SK-N-SH (cell line): ENCODE results near the gene WDR88. TPM values are rescaled to one million over a fixed set of nuclear protein-coding genes. Genes with fewer than 3 reads are reported as not detected.
A peak's percentile ranks its signal among the peaks of the same experiment; 100 is the strongest.

Experiments used
- CTCF ChIA-PET: fragments of 300-600, 350-600 bp; formaldehyde crosslinking; extraction: SDS; loops from one replicate; lab custom pipeline; 2021; lab: Yijun Ruan, JAX
- POLR2A ChIA-PET: fragments of 350-600 bp; sonication (Branson Sonifier 250); formaldehyde crosslinking; extraction: SDS; loops from one replicate; lab custom pipeline; 2020; ENCODE audit warnings: antibody characterized with exemption, inconsistent platforms; lab: Yijun Ruan, JAX
- DNase-seq: peaks from one replicate; pipeline ENCODE4 v3.0.0; 2012
- H2AFZ ChIP-seq: fragments of 200-600 bp; sonication (generic); 2 replicates; pipeline ENCODE4 v1.8.1; 2016; ENCODE audit warnings: antibody characterized with exemption, mild to moderate bottlenecking, low read depth
- H3F3A ChIP-seq: fragments of 200-600 bp; sonication (generic); replicated peaks from 2 replicates; pipeline ENCODE3; 2016; ENCODE audit warnings: antibody characterized with exemption, mild to moderate bottlenecking; ENCODE audit not compliant: insufficient read depth
- H3K27ac ChIP-seq, 2 experiments: fragments of 200-500 bp in 1 of 2; fragments of 200-600 bp in 1 of 2; sonication (Bioruptor generic) in 1 of 2; sonication (generic), shearing (Covaris generic) in 1 of 2; 2 replicates each; pipeline versions ENCODE4 v1.5.1 to v1.6.1; 2014 to 2016; ENCODE audit warnings: low read depth in 2 of 2, inconsistent platforms in 1 of 2, low read length in 1 of 2, mild to moderate bottlenecking in 1 of 2, mixed read lengths in 1 of 2
- H3K27me3 ChIP-seq: fragments of 200-600 bp; sonication (generic), shearing (Covaris generic); 2 replicates; pipeline ENCODE4 v1.6.1; 2016; ENCODE audit warnings: mixed run types; ENCODE audit not compliant: insufficient read depth
- H3K36me3 ChIP-seq, 2 experiments: fragments of 200-500 bp in 1 of 2; fragments of 200-600 bp in 1 of 2; sonication (Bioruptor generic) in 1 of 2; sonication (generic) in 1 of 2; replicated peaks in 1 of 2; 2 replicates each; pipeline versions ENCODE3 to v1.5.1; 2014 to 2016; ENCODE audit warnings: low read length in 1 of 2, mild to moderate bottlenecking in 1 of 2; ENCODE audit not compliant: insufficient read depth in 2 of 2, control insufficient read depth in 1 of 2
- H3K4me1 ChIP-seq, 2 experiments: fragments of 200-500 bp in 1 of 2; fragments of 200-600 bp in 1 of 2; sonication (Bioruptor generic) in 1 of 2; sonication (generic), shearing (Covaris generic) in 1 of 2; 2 replicates each; pipeline versions ENCODE4 v1.5.1 to v1.6.1; 2014 to 2016; ENCODE audit warnings: low read depth in 1 of 2, low read length in 1 of 2, mixed run types in 1 of 2; ENCODE audit not compliant: insufficient read depth in 2 of 2, control insufficient read depth in 1 of 2
- H3K4me2 ChIP-seq: fragments of 200-600 bp; sonication (generic), shearing (Covaris generic); 2 replicates; pipeline ENCODE4 v1.6.1; 2017; ENCODE audit warnings: mixed run types
- H3K4me3 ChIP-seq, 2 experiments: fragments of 200-500 bp in 1 of 2; fragments of 200-600 bp in 1 of 2; sonication (Bioruptor generic) in 1 of 2; sonication (generic), shearing (Covaris generic) in 1 of 2; 2 replicates each; pipeline versions ENCODE4 v1.5.1 to v1.8.1; 2014 to 2016; ENCODE audit warnings: low read depth in 2 of 2, inconsistent platforms in 1 of 2, low read length in 1 of 2, mild to moderate bottlenecking in 1 of 2, mixed read lengths in 1 of 2, moderate library complexity in 1 of 2
- H3K79me2 ChIP-seq: fragments of 200-600 bp; sonication (generic); 2 replicates; pipeline ENCODE4 v1.8.1; 2017; ENCODE audit warnings: mild to moderate bottlenecking; ENCODE audit not compliant: insufficient read depth
- H3K9ac ChIP-seq: fragments of 200-600 bp; sonication (generic); 2 replicates; pipeline ENCODE4 v1.6.1; 2017; ENCODE audit warnings: mixed run types
- H3K9me2 ChIP-seq: fragments of 200-600 bp; sonication (generic); 2 replicates; pipeline ENCODE4 v1.6.1; 2017; ENCODE audit warnings: mixed run types
- H3K9me3 ChIP-seq: fragments of 200-600 bp; sonication (generic); 2 replicates; pipeline ENCODE4 v1.6.1; 2017; ENCODE audit warnings: mixed run types, mild to moderate bottlenecking, moderate library complexity
- H4K20me1 ChIP-seq: fragments of 200-600 bp; sonication (generic); 2 replicates; pipeline ENCODE4 v1.6.1; 2017; ENCODE audit warnings: mild to moderate bottlenecking, mixed run types; ENCODE audit not compliant: insufficient read depth
- ELF1 ChIP-seq: IDR thresholded peaks from 2 replicates; pipeline ENCODE4 v1.4.0; 2012
- EZH2phosphoT487 ChIP-seq: fragments of 200-600 bp; sonication (generic); IDR thresholded peaks from 2 replicates; pipeline ENCODE4 v1.6.1; 2017; ENCODE audit warnings: low read depth, mixed run types, mild to moderate bottlenecking, antibody characterized with exemption, moderate library complexity, borderline replicate concordance
- FOXJ3 ChIP-seq: sonication (generic); formaldehyde crosslinking; IDR thresholded peaks from 2 replicates; pipeline ENCODE4 v1.5.1; 2020; ENCODE audit warnings: mild to moderate bottlenecking, missing genetic modification reagents
- JUND ChIP-seq: IDR thresholded peaks from 2 replicates; pipeline ENCODE4 v1.4.0; 2012
- MXI1 ChIP-seq: IDR thresholded peaks from 2 replicates; pipeline ENCODE4 v1.6.1; 2012; ENCODE audit warnings: mild to moderate bottlenecking, low read depth, low read length, improper control_type of control experiment
- NFIC ChIP-seq: IDR thresholded peaks from 2 replicates; pipeline ENCODE4 v1.4.0; 2012; ENCODE audit warnings: borderline replicate concordance
- NRF1 ChIP-seq: IDR thresholded peaks from 2 replicates; pipeline ENCODE4 v1.6.1; 2012; ENCODE audit warnings: low read depth, mild to moderate bottlenecking, low read length
- RCOR1 ChIP-seq: fragments of 150-350 bp; IDR thresholded peaks from 2 replicates; pipeline ENCODE4 v1.6.1; 2017; ENCODE audit warnings: antibody characterized with exemption, low read length
- RFX5 ChIP-seq: IDR thresholded peaks from 2 replicates; pipeline ENCODE4 v1.6.1; 2012; ENCODE audit warnings: mild to moderate bottlenecking, improper control_type of control experiment, low read length
- SIN3A ChIP-seq: IDR thresholded peaks from 2 replicates; pipeline ENCODE4 v1.6.1; 2012; ENCODE audit warnings: low read depth, mild to moderate bottlenecking, low read length, moderate library complexity, borderline replicate concordance
- SMC3 ChIP-seq: IDR thresholded peaks from 2 replicates; pipeline ENCODE4 v1.6.1; 2012; ENCODE audit warnings: low read depth, low read length, improper control_type of control experiment
- TAF1 ChIP-seq: IDR thresholded peaks from 2 replicates; pipeline ENCODE4 v1.6.1; 2012; ENCODE audit warnings: low read depth, mild to moderate bottlenecking, low read length, moderate library complexity, borderline replicate concordance
- TCF12 ChIP-seq: IDR thresholded peaks from 2 replicates; pipeline ENCODE4 v1.4.0; 2012
- TEAD4 ChIP-seq: IDR thresholded peaks from 2 replicates; pipeline ENCODE4 v1.4.0; 2012; ENCODE audit warnings: mild to moderate bottlenecking, borderline replicate concordance; ENCODE audit not compliant: insufficient read depth
- USF2 ChIP-seq: fragments of 150-350 bp; IDR thresholded peaks from 2 replicates; pipeline ENCODE4 v1.6.1; 2017; ENCODE audit warnings: antibody characterized with exemption, low read length, low read depth, borderline replicate concordance
- ZBTB33 ChIP-seq: IDR thresholded peaks from 2 replicates; pipeline ENCODE4 v1.4.0; 2012; ENCODE audit warnings: low read depth, borderline replicate concordance
- WGBS: methylation state at CpG from one replicate; pipeline ENCODE4 v1.1.6; 2017; ENCODE audit warnings: low lambda C conversion rate; 5-methylcytosine and 5-hydroxymethylcytosine counted together
- polyA plus RNA-seq, 3 experiments: library from polyadenylated mRNA; depleted of rRNA; stranded (reverse); fragments of >200 nt; gene quantifications; 2 replicates each; pipeline ENCODE4 v1.2.3, GENCODE V29; 2012
- TF ChIP-seq, protein P1 (sequence below): fragments of 200-600 bp; sonication (generic); IDR thresholded peaks from 2 replicates; pipeline ENCODE4 v1.6.1; 2017; ENCODE audit warnings: antibody characterized with exemption, mild to moderate bottlenecking, moderate library complexity
- TF ChIP-seq, protein P2 (sequence below): fragments of 150-350 bp; IDR thresholded peaks from 2 replicates; pipeline ENCODE4 v1.6.1; 2016; ENCODE audit warnings: mild to moderate bottlenecking, low read depth, low read length
- TF ChIP-seq, protein P3 (sequence below): IDR thresholded peaks from 2 replicates; pipeline ENCODE4 v1.4.0; 2012; ENCODE audit warnings: low read depth, borderline replicate concordance

WDR88 gene
- polyA plus RNA-seq, 1 of the 3 experiments (the other 2 are of a cell fraction) = not detected

- H3K79me2 ChIP-seq = no peaks in the 10 kb centered on the region
- ChIA-PET CTCF (interaction anchor here (1.0 to 1.4 kb wide), 4 partner anchors 13 to 570 kb away, joined by 3 to 6 read pairs (median 4); no protein-coding TSS in a partner anchor), POLR2A (no interaction called here)
- H3K4me3 ChIP-seq = no peak overlapping the region
- H3K4me2 ChIP-seq = no peak overlapping the region
- no peaks in the 10 kb centered on the region for H3F3A ChIP-seq
- H3K27ac ChIP-seq = no peak overlapping the region
- H3K4me1 ChIP-seq = no peaks in the 10 kb centered on the region; a peak in 1 of 4 replicates
- no peaks in the 10 kb centered on the region for H3K27me3 ChIP-seq
- H3K9me2 ChIP-seq = no peaks in the 10 kb centered on the region
- DNase-seq = peak; percentile 28
- no peaks in the 10 kb centered on the region for H4K20me1 ChIP-seq
- H3K9me3 ChIP-seq = no peaks in the 10 kb centered on the region
- WGBS = 92% methylated on average over 2 of the region's 9 CpGs
- H2AFZ ChIP-seq = no peak overlapping the region
- peaks cover 0 to 3% of the 10 kb centered on the region in 2 experiments for H3K36me3 ChIP-seq
- H3K9ac ChIP-seq = no peak overlapping the region
- no peak for TF ChIP-seq NRF1
- no peak for TF ChIP-seq FOXJ3 (CRISPR knock-in tag)
- TF ChIP-seq, protein P1, sequence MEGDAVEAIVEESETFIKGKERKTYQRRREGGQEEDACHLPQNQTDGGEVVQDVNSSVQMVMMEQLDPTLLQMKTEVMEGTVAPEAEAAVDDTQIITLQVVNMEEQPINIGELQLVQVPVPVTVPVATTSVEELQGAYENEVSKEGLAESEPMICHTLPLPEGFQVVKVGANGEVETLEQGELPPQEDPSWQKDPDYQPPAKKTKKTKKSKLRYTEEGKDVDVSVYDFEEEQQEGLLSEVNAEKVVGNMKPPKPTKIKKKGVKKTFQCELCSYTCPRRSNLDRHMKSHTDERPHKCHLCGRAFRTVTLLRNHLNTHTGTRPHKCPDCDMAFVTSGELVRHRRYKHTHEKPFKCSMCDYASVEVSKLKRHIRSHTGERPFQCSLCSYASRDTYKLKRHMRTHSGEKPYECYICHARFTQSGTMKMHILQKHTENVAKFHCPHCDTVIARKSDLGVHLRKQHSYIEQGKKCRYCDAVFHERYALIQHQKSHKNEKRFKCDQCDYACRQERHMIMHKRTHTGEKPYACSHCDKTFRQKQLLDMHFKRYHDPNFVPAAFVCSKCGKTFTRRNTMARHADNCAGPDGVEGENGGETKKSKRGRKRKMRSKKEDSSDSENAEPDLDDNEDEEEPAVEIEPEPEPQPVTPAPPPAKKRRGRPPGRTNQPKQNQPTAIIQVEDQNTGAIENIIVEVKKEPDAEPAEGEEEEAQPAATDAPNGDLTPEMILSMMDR = no peak
- TF ChIP-seq JUND = no peak
- no peak for TF ChIP-seq SMC3
- no peak for TF ChIP-seq MXI1
Observed at GRCh38 chr19:33207903-33208302, 76.0 kb downstream of the WDR88 start.

DNA sequence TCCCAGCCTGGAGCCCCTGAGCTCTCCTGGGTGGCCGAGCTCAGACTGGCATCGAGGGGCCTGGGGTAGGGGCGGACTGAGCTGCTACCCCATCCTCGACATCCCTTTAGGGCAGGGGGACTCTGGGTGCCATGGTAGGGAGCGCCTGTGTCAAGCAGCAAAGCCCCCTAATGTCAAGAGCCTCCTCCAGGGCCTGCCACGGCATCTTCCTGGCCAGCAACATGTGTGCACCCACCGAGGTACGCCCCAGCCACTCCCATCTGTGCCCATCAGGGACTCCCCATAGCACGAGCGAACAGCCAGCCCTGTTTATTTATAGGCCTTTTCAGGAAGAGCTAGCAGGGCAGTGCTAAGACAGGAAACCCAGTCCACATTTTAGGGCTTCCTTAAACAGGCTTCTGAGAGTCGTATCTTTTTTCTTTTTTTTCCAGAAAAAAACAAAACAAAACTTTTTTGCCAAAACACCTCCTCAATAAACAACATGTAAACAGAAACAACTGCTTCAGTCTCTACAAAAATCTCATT lies 76.5 kb downstream of the WDR88 start:
- H3K36me3 ChIP-seq = peaks cover 0 to 3% of the 10 kb centered on the region in 2 experiments
- H3K4me1 ChIP-seq = no peaks in the 10 kb centered on the region; a peak in 1 of 4 replicates
- H3K9me3 ChIP-seq = no peaks in the 10 kb centered on the region
- H3F3A ChIP-seq = no peaks in the 10 kb centered on the region
- H3K79me2 ChIP-seq = no peaks in the 10 kb centered on the region
- no peak overlapping the region for H3K4me3 ChIP-seq
- H3K27ac ChIP-seq = no peak overlapping the region
- no peak overlapping the region for H2AFZ ChIP-seq
- H3K9me2 ChIP-seq = no peaks in the 10 kb centered on the region
- DNase-seq = peak; percentile 26
- H3K4me2 ChIP-seq = no peak overlapping the region
- H3K9ac ChIP-seq = no peak overlapping the region
- TF ChIP-seq MXI1 = no peak
- TF ChIP-seq EZH2phosphoT487 = no peak
- no peak for TF ChIP-seq TEAD4
- TF ChIP-seq, protein P2, sequence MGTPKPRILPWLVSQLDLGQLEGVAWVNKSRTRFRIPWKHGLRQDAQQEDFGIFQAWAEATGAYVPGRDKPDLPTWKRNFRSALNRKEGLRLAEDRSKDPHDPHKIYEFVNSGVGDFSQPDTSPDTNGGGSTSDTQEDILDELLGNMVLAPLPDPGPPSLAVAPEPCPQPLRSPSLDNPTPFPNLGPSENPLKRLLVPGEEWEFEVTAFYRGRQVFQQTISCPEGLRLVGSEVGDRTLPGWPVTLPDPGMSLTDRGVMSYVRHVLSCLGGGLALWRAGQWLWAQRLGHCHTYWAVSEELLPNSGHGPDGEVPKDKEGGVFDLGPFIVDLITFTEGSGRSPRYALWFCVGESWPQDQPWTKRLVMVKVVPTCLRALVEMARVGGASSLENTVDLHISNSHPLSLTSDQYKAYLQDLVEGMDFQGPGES = no peak
- TF ChIP-seq RCOR1 = no peak
- TF ChIP-seq ELF1 = no peak
- no peak for TF ChIP-seq ZBTB33
- TF ChIP-seq SIN3A = no peak
- no peak for TF ChIP-seq TCF12
- TF ChIP-seq USF2 = no peak
- TF ChIP-seq NFIC = no peak
- TF ChIP-seq TAF1 = no peak
- no peak for TF ChIP-seq RFX5
- no peak for TF ChIP-seq SMC3
- TF ChIP-seq, protein P3, sequence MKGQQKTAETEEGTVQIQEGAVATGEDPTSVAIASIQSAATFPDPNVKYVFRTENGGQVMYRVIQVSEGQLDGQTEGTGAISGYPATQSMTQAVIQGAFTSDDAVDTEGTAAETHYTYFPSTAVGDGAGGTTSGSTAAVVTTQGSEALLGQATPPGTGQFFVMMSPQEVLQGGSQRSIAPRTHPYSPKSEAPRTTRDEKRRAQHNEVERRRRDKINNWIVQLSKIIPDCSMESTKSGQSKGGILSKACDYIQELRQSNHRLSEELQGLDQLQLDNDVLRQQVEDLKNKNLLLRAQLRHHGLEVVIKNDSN = no peak
- no peaks in the 10 kb centered on the region for H4K20me1 ChIP-seq
- ChIA-PET CTCF (interaction anchor here (1.0 to 1.4 kb wide), 4 partner anchors 14 to 570 kb away, joined by 3 to 6 read pairs (median 4); no protein-coding TSS in a partner anchor), POLR2A (no interaction called here)
- no peaks in the 10 kb centered on the region for H3K27me3 ChIP-seq
- 83% methylated on average over 5 of the region's 11 CpGs for WGBS
